ENCODE results near the gene ZC3H13.

Gene ZC3H13

GRCh38 chr13:46063292-46063691 lies 10.7 kb upstream of the ZC3H13 start:
- DNase-seq (ENCODE audit: low spot score), result no peak

- DNase-seq (ENCODE audit: low spot score), result no peak
Observed at GRCh38 chr13:46062185-46062584, 9.6 kb upstream of the ZC3H13 start.

- no peak for DNase-seq (ENCODE audit: low spot score)
Observed at GRCh38 chr13:46059405-46059804, 6.9 kb upstream of the ZC3H13 start.

GRCh38 chr13:46058268-46058667 lies 5.7 kb upstream of the ZC3H13 start:
- no peak for DNase-seq (ENCODE audit: low spot score)

GRCh38 chr13:46057256-46058015 lies 4.9 kb upstream of the ZC3H13 start:
- DNase-seq (ENCODE audit: low spot score), result no peak

- no peak for DNase-seq (ENCODE audit: low spot score)
Observed at GRCh38 chr13:46053162-46054012, 841 bp upstream of the ZC3H13 start.

GRCh38 chr13:46051968-46052318 lies 603 bp downstream of the ZC3H13 start:
- no peak for DNase-seq (ENCODE audit: low spot score)

- no peak for DNase-seq (ENCODE audit: low spot score)
Observed at GRCh38 chr13:46050771-46051170, 1.8 kb downstream of the ZC3H13 start.

- DNase-seq (ENCODE audit: low spot score), result no peak
Observed at GRCh38 chr13:46045424-46045823, 7.1 kb downstream of the ZC3H13 start.

- DNase-seq (ENCODE audit: low spot score), result no peak
Observed at GRCh38 chr13:46043647-46044046, 8.9 kb downstream of the ZC3H13 start.

- no peak for DNase-seq (ENCODE audit: low spot score)
Observed at GRCh38 chr13:46041419-46041839, 11.1 kb downstream of the ZC3H13 start.

- no peak for DNase-seq (ENCODE audit: low spot score)
Observed at GRCh38 chr13:46040763-46041162, 11.8 kb downstream of the ZC3H13 start.

- no peak for DNase-seq (ENCODE audit: low spot score)
Observed at GRCh38 chr13:46039411-46040182, 12.9 kb downstream of the ZC3H13 start.

GRCh38 chr13:46038296-46038695 lies 14.2 kb downstream of the ZC3H13 start:
- no peak for DNase-seq (ENCODE audit: low spot score)

- no peak for DNase-seq (ENCODE audit: low spot score)
Observed at GRCh38 chr13:46035066-46035465, 17.5 kb downstream of the ZC3H13 start.

- no peak for DNase-seq (ENCODE audit: low spot score)
Observed at GRCh38 chr13:46032341-46032740, 20.2 kb downstream of the ZC3H13 start.

GRCh38 chr13:46031581-46032263 lies 20.8 kb downstream of the ZC3H13 start:
- DNase-seq (ENCODE audit: low spot score), result no peak

GRCh38 chr13:46025157-46025556 lies 27.4 kb downstream of the ZC3H13 start:
- no peak for DNase-seq (ENCODE audit: low spot score)

- no peak for DNase-seq (ENCODE audit: low spot score)
Observed at GRCh38 chr13:46022481-46022880, 30.1 kb downstream of the ZC3H13 start.

- DNase-seq (ENCODE audit: low spot score), result no peak
Observed at GRCh38 chr13:46016216-46016615, 36.3 kb downstream of the ZC3H13 start.

GRCh38 chr13:46015366-46015765 lies 37.2 kb downstream of the ZC3H13 start:
- no peak for DNase-seq (ENCODE audit: low spot score)

- DNase-seq (ENCODE audit: low spot score), result no peak
Observed at GRCh38 chr13:46012404-46012803, 40.1 kb downstream of the ZC3H13 start.

Measured in left forelimb (tissue), 1 donor.